NCI-H526 treated with DMSO at 0.1 percent for 48 hours (cell line): ENCODE results near the gene PLD2.
"Not testable (repeated sequence)": the region's sequence is repeated elsewhere in the genome, so short reads cannot be mapped to it uniquely, and the experiment has no call there.

Source experiments
- DNase-seq: peaks from one replicate; lab custom pipeline; 2025; lab: John Stamatoyannopoulos, UW

PLD2 gene

GRCh38 chr17:4858068-4858881, 51.3 kb downstream of the PLD2 start:
- DNase-seq = no peak

- no peak for DNase-seq
Measured at GRCh38 chr17:4858882-4859260, 51.9 kb downstream of the PLD2 start.

- DNase-seq = no peak
Measured at GRCh38 chr17:4859816-4860625, 53.1 kb downstream of the PLD2 start.

GRCh38 chr17:4860651-4861050, 53.7 kb downstream of the PLD2 start:
- DNase-seq = no peak

GRCh38 chr17:4861052-4861451, 54.1 kb downstream of the PLD2 start:
- DNase-seq = no peak

- no peak for DNase-seq
Measured at GRCh38 chr17:4862720-4863119, 55.8 kb downstream of the PLD2 start.

- DNase-seq = no peak
Measured at GRCh38 chr17:4863321-4863720, 56.4 kb downstream of the PLD2 start.

- not testable (repeated sequence) for DNase-seq
Measured at GRCh38 chr17:4867535-4867934, 60.6 kb downstream of the PLD2 start.

- not testable (repeated sequence) for DNase-seq
Measured at GRCh38 chr17:4869058-4869998, 62.4 kb downstream of the PLD2 start.

GRCh38 chr17:4870855-4871254, 63.9 kb downstream of the PLD2 start:
- no peak for DNase-seq

GRCh38 chr17:4872786-4873185, 65.8 kb downstream of the PLD2 start:
- DNase-seq = no peak
